ENCODE measurements around the gene ZNF516. TPM values are rescaled to one million over a fixed set of nuclear protein-coding genes. Genes with fewer than 3 reads are reported as not detected.

ZNF516 gene
- total RNA-seq, 1 donor from 2014 or later = 20.3 TPM

DNA sequence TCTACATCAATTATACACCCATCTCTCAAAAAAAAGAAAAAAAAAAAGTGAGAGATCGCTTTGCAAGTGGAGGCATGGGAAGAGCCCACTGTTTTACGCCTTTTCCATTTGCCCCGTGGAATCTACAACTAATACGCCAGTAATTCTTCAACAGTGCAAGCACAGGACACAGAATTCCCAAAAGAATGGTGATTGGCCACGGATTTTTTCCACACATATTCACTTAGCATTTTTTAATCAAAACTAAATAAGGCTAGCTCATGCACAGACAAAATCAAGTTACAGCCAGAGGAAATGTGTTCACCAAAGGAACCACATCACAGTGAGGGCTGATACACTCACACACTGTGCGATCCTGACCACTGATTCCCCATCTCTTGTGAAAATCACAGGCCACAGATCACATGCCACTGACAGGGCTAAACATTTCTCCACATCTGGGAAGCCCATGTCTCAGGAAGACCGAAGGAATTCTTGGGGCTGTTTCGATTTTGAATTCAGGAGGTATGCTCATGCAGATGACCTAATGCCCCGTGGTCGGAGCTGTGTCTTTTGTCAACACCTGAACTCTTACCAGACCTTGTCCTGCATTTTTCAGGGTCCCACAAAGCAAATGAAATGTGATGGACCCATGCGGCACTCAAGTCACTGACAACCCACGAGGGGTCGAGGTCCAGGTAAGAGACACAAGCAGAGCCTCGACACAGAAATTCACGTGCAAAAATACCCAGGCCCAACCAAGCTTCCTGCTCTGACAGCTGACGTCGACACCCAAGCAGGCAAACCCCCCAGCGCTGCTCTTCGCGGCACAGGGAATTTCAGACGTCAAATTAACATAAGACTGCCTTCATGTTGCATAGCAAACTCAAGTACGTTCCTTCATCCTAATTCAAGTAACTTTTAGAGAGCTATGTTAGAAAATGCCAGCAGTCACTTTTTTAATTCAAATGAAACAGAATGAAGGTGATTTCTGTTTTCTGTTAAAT, 69.6 kb downstream of the ZNF516 start:
- DNase-seq (ENCODE audit: low spot score) = no peak

DNA sequence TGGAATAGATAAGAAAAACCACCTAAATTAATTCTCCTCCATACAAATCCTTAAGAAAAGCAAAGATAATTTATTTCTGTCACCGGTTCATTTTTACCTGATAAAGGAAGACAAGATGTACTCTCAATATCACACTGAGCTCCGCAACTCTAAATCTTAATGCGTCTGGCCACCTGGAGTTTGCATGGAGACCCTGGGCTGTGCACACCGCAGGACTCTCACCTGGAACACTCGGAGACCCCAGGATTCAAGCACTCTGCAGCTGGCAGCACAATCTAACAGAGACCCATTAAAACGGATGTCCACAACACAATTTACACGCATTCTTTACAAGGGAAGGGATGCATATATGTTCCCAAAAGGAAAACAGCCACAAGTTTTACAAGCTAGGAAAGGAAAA, 72.2 kb downstream of the ZNF516 start:
- no peak for DNase-seq (ENCODE audit: low spot score)

DNA sequence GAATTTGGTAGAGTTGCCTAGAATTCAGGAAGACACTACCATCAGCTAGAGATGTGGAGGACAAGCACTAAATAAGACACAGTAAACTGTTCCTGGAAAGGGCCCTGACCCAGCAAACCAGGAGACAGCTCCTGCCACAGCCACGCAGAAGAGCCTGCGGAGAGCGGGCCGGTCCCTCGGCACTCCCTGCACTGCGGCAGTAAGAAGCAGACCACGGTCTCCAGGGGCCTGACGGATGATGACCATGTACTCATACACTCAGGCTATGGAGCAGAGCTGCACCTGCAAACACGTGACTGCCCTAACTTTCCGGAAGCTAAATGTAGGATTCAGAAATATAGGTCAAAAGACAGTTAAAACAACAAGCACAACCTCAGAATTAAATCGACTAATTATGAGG, 72.9 kb downstream of the ZNF516 start:
- no peak for DNase-seq (ENCODE audit: low spot score)

DNA sequence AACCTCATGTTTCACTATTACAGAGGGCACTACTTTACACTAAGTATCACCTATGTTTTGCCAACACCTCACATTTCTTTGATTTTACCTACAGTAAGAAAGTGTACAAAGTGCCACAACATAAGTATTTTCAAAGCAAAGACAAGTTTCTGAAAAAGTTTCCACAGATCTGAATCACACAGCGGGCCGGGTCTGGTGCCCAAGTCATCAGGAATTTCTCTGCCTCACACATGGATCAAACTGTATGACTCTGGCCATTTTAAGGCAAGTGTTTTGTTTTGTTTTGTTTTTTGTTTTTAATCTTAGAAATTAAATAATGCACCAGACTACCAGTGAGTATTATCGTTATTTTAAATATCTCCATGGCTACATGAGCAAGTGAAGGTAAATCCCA, 73.4 kb downstream of the ZNF516 start:
- DNase-seq (ENCODE audit: low spot score) = no peak

DNA sequence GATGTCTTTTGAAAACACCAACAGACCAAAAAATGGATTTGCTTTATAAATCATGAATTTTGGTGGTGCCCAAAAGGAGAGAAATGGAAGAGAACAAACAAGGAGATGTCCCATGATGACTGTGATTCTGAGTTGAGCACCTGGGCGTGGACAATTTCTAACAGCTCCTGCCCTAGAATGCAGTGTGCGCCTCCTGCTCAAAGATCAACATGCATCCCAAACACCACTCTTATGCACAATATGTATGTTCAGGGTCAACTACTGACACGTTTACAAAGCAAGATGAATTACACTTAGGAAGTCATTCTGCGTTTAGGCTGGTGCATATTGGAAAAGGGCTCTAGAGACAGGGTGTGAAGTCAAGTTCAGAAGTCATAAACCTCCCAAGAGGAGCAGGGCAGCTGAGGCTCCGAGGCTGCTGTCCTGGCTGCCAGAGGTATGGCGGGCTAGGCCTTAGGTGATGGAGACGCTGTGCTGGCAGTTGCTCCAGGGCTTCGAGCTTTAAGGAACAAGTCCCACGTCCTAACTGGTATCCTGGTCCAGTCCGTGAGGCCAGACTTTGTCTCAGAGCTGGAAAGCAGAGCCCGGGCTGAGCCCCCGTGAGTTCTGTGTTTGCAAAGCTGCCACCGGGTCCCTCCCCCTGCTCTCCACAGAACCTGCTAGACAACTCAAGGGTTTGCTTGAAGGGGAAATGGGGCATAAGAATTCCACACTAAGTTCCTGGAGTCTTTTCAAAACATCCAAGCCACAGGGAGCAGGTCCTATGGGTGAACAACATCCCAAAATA, 74.0 kb downstream of the ZNF516 start:
- DNase-seq (ENCODE audit: low spot score) = no peak

DNA sequence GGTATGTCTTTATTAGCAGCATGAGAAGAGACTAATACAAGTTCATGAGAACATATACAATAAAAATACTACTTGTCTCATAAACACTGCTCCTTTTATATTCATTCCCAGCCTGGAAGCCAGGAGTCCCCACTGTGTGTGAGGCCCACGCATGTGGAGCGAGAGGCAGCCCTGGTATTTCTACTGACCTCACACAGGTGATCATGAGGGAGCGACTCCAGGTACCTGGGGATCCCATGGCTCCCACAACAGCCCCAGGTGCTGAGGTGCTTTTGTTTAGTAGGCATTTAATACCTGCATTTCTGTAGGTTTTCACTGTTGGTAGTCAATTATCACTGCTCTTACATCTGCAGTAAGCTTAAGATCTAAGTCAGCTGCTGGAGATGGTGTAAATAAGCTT, 75.2 kb downstream of the ZNF516 start:
- DNase-seq (ENCODE audit: low spot score) = no peak

DNA sequence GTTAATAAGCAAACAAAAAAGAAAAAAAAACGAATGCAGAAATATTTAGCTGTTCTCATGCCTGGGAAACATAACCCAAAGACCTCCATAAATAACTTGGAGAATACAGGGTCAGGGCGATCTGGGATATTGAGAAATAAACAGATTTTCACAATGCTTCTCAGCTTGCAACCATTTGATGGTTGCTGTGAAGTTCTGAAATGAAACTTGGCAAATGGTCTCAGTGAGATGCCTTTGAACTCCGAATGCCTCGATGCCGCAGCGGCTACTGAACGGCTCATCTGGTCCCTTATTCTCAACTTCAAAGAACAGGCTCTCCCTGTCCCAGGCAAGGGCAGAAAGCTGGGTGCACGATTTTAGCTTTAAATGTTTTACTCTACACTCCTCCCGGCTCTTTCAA, 78.1 kb downstream of the ZNF516 start:
- no peak for DNase-seq (ENCODE audit: low spot score)

DNA sequence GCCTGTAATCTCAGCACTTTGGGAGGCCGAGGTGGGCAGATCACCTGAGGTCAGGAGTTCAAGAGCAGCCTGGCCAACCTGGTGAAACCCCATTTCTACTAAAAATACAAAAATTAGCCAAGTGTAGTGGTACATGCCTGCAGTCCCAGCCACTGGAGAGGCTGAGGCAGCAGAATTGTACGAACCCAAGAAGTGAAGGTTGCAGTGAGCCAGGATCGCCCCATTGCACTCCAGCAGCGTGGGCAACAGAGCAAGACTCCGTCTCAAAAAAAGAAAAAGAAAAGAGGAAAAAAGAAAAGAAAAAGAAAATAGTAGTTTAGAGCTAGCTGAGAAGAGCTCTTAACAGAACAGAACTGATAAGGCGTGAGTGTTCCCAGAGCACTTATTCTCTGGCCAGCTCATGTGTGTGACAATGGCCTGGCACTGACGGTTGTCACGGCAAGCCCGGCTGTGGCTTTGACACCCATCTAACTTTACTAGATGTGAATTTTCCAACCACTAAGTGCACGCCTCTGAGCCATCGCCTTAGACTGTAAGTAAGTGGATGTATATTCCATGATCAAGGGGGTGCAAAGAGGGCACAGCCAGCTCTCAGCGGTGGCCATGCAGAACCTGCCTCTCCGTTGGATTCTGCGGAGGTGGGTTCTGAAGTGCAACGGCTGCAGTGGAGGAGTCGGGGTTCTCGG, 80.0 kb downstream of the ZNF516 start:
- no peak for DNase-seq (ENCODE audit: low spot score)

DNA sequence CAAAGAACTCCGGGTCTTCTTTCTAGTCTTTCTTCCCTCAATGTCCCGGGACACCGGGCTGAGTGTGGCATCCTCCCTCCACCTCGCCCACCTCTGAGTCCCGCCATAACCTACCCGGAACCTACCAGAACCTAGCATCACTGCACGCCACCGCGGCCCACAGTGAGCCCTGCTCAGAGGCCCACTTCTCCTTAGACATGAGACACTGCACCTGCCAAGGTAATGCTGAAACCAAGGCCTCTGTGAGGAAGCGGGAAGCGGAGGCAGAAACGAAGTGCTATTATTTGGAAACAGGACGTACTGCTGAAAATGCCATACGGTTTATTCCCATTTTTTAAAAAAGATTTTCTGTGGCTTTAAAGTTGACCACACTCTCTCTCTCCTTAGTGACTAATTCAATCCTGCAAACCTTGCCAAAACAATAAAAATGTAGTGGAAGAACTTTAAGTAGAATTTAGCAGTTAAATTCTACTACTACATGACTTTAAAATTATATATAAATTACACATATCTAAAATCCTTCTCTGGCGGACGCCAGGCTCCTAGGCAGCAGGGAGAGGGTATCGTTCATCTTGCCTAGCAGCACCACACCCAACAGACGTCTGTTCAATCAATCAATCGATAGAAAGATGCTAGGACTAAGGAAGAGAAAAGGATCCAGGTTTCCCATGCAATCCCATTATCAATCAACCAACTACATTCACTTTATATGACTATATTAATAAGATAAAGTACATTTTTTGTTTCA, 82.0 kb downstream of the ZNF516 start:
- DNase-seq (ENCODE audit: low spot score) = no peak

DNA sequence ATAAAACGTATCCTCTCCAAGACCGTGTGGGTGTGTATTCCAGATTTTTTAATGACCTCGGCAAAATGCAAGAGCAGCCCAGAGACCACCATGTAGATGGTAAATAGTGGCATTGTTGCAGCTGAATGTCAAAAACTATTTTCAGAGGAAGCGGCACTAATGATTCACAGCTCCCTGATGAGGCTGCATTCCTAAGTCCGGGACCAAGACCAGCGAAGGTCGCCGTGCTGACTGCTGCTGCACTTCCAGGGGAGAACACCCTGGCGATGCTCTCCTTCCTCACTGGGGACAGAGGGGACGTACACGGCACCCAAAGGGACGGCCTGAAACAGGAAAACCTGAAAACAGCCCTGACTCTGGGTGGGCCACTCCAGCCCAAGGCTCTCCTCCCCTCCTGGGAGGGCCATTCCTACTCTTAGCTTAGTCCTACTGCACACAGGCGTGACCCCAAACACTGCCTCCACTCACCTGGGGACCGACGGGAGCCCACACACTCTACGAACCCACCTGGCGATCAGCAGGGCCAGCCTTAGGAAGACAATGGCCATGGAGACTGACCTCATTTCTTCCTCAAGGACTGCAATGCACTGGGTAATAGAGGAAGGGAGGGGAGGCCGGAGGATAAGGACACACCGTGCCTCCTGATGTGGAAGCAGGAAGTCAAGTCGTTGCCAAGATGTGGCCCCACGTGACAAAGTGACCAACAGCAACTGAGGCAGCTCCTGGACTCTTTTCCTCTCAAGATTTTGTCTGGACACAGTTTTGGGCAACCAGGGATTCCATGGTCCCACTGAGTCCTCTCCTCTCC, 82.8 kb downstream of the ZNF516 start:
- DNase-seq (ENCODE audit: low spot score) = no peak

DNA sequence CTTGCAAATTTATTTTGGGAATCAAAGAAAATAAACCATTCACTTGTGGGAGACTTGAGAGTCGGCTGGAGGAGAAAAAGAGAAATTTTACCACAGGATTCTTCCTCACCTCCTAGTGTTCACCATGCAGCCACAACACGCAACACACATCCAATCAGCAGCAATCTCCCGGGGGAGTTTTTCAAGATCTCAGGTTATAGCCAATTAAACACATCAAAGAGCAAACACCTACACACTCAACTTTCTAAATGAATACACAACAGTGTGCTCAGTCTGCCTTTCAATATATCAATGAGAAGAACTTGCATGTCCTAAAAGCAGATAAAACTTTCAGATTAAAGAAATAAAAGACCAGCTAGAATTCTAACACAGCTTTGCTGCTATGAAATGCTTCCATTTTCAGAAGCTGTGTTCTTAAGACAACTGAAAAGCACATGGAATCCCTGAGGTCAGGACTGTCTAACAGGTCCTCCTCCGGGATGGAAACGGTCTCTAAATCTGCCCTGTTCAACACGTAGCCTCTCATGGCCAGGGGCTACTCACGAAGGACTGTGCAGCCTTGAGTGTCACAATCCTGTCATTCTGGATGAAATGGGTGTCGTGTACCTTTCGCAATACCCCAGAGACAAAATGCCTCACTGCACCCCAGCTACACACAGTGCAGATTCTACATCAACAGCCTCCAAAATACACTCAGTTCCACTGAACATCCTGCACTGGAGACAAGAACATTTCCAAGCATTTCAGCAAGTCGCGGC, 84.2 kb downstream of the ZNF516 start:
- no peak for DNase-seq (ENCODE audit: low spot score)

DNA sequence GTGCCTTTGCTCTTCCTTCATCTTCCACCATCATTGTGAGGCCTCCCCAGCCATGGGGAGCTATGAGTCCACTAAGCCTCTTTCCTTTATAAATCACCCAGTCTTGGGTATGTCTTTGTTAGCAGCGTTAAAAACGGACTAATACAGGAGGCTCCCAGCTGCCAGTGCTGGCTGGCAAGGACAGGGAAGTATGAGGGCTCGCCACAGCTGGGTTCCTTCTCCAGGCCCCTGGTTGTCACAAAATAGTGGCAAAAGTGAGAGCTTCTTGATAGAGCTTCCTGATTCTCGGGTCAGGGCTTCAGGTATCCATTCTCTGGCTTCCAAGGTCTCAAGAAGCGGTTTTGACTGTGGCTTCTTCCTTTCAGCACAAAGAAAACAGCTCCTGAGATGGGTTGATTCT, 85.0 kb downstream of the ZNF516 start:
- DNase-seq (ENCODE audit: low spot score) = no peak

DNA sequence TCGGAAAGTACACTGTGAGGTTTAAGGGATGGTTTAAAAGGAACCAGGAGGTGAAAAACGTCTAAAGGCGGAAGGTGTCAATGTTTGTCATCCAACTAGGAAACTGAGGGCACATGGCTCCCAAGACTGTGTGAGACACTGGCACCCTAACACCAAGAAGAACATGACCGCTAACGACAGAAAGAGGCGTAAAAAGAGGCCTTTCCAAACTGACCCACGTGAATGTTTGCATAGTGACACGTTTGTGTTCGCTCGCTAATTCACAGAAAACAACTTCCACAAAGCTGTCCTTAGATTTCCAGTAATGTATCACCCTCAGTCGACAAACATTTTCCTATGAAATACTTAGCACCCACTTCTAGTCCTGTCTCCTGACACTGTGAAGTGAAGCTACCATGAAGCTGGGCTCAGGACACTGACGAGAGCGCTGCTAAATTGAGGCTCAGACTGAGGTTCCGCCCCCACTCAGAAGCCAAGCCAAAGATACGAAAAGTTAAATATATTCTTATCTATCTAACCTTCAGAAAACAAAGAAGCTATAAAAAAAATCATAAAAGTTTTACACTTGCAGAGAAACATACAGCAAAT, 86.5 kb downstream of the ZNF516 start:
- no peak for DNase-seq (ENCODE audit: low spot score)

DNA sequence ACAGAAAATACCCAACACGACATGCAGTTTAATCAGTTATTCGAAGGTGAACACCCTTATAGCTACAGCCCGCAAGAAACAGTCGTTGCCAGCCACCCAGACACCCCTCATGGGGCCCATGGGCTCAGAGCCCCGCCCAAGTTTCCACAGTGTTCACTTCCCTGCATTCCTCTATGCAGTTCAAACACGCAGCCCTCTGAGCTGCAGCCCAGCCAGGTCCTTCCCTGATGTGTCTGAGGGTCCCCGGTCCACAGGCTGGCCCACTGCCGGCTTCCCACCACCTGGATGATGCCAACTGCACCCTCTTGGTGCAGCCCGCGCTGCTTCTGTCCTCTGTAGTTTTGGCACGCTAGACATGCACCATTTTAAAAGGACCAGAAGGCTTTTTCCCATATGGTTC, 87.4 kb downstream of the ZNF516 start:
- DNase-seq (ENCODE audit: low spot score) = no peak

DNA sequence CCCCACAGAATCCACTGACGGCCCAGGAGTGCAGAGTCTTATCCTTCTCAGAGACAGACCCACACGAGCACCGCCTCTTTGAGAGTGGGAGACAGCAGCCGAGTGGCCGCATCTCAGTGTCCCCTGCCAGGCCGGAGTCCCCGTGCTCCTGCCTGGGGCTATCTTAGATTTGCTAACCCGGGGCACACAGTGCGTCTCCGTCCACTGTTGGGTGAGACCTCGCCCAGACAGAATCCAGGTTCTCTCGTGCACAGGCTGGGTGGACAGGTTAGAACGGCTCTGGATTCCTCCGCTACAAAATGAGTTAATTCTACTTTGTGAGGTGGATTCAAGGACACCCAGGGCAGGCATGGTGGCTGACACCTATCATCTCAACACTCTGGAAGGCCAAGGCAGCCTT, 88.3 kb downstream of the ZNF516 start:
- DNase-seq (ENCODE audit: low spot score) = no peak

DNA sequence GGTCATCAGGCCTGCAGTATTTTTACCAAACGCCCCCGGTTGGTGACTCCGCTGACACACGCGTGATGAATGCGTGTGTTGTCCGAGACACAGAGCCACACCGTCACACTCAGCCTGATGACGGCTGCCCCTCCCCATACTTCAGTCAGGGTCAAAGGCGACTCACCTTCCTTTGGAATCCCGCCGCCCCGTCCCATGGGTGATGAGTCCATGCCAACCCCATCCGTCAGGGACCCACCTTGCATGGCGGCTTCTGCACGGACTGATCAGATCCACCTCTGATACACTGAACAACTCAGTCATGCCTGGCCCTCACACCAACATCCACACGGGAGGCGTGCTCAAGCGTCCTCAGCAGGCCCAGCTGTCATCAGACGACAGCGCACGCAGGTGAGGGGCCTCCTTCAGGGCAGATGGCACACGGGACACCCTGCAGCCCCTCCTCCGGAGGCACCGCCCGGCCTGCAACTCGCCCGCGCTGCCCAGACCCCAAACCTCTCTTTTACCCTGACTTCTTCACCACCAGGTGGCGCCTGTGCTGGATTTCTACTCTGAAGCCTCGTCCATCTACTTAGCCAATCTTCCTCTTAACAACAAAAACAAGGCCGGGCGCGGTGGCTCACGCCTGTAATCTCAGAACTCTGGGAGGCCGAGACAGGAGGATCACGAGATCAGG, 89.2 kb downstream of the ZNF516 start:
- no peak for DNase-seq (ENCODE audit: low spot score)

DNA sequence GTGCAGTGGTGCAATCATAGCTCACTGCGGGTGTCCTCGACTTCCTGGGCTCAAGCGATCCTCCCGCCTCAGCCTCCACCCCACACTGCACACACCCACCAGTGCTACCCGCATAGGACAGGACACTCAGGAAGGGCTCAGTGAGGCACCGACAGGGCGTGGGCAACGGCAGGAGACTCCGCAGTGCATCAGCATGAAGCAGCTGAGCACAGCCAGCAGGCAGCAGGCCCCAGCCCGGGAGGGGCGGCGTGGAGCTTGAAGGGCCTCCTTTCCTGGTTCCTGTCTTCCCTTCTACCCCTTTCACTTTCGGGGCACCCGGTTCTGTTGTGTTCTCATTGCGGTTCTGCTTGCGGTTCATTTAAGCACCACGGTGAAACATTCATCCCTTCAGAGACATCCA, 89.8 kb downstream of the ZNF516 start:
- no peak for DNase-seq (ENCODE audit: low spot score)

DNA sequence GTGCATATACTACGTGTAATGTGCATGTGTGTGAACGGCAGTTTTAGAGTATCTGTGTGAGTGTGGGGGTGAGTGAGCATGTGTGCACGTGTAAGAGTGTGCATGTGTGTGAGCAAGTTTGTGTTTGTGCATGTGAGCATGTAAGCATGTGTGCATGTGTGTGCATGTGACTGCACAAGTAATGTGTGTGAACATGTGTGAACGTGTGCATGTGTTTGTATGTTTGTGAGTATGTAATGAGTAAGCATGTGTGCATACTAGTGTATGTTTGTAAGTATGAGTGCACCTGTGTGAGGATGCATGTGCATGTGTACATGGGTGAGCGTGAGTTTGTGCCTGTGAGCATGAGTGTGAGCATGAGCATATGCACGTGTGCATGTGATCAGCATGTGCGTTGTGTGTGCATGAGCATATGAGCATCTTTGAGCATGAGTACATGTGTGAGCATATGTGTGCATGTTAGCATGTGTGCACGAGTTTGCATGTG, 90.7 kb downstream of the ZNF516 start:
- DNase-seq (ENCODE audit: low spot score) = no peak
